Ovary (tissue), 3 donors: ENCODE results near the gene RPTOR.

Experiments
- CTCF ChIP-seq, 3 donors: fragments of 450-650 bp in 2 of 3; fragments of 200-600 bp in 1 of 3; IDR thresholded peaks; one replicate each; pipeline versions ENCODE4 v1.5.1 to v1.8.0; 2016 to 2022; ENCODE audit warnings: antibody characterized with exemption in 3 of 3, mild to moderate bottlenecking in 1 of 3
- EP300 ChIP-seq: sonication (generic); formaldehyde crosslinking; IDR thresholded peaks from one replicate; pipeline ENCODE4 v1.6.1; 2017; ENCODE audit warnings: antibody characterized with exemption
- donor health status: DM: no; HTN: no; CAD: no.

- TF ChIP-seq CTCF (IDR thresholded peaks at IDR 0.05) (no peak), EP300 (no peak)
Observed at GRCh38 chr17:80696964-80697363, 152.3 kb downstream of the RPTOR start.
